DOHH2 (cell line): ENCODE measurements around the gene PPM1J.

Experiments
- EZH2phosphoT487 ChIP-seq: fragments of 200-600 bp; sonication (generic); IDR thresholded peaks from 2 replicates; pipeline ENCODE4 v1.6.1; 2017; ENCODE audit warnings: borderline replicate concordance, mild to moderate bottlenecking, antibody characterized with exemption, low read length, moderate library complexity, mixed read lengths
- TF ChIP-seq, protein P1 (sequence below): fragments of 200-600 bp; sonication (generic); IDR thresholded peaks from one replicate; pipeline ENCODE4 v1.5.1; 2014; ENCODE audit warnings: antibody characterized with exemption, mild to moderate bottlenecking, low read depth, low read length; ENCODE audit not compliant: poor library complexity, severe bottlenecking

DNA sequence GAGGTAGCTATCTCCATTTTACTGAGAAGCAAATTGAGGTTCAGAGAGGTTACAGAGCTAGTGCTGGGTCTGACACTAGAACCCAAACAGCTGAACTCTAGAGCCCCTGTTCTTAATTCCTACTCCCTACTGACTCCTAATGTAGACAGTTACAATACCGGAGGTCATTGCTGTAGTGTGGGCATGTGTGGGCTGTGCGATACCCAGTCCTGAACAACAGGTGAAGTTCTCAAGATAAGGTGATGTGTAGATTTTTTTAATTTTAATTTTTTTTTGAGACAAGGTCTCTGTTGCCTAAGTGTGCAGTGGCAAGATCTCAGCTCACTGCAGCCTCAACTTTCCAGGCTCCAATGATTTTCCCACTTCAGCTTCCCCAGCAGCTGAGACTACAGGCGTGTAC lies 6.6 kb downstream of the PPM1J start:
- TF ChIP-seq, protein P1, sequence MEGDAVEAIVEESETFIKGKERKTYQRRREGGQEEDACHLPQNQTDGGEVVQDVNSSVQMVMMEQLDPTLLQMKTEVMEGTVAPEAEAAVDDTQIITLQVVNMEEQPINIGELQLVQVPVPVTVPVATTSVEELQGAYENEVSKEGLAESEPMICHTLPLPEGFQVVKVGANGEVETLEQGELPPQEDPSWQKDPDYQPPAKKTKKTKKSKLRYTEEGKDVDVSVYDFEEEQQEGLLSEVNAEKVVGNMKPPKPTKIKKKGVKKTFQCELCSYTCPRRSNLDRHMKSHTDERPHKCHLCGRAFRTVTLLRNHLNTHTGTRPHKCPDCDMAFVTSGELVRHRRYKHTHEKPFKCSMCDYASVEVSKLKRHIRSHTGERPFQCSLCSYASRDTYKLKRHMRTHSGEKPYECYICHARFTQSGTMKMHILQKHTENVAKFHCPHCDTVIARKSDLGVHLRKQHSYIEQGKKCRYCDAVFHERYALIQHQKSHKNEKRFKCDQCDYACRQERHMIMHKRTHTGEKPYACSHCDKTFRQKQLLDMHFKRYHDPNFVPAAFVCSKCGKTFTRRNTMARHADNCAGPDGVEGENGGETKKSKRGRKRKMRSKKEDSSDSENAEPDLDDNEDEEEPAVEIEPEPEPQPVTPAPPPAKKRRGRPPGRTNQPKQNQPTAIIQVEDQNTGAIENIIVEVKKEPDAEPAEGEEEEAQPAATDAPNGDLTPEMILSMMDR, result no peak
- no peak for TF ChIP-seq EZH2phosphoT487
